Measurements from ENCODE around the gene CCDC92B.

The CCDC92B gene

DNA sequence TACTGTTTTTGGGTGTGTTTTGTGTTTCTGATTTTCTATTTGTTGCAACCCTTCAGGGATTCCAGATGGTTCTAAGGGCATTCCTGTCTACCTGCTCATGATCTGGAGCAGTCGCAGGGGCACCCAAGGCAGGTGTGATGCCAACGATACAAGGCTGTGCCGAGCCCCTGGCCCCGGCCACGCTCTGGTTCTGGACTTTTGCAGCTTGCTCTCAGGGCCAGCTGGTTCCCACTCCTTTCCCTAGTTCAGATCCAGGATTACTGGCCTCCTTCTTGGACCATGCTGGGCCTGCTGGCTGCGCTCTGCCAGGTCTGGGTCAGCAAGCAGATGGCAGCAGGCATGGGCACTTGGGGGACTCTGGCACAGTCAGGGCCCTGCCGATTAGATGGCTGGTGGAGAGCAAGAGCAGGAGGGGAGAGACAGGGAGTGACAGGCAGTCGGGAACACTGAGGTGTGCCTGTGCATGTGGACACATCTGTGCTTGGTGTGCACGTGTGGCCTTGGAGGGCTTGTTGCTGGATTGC, 31.5 kb upstream of the CCDC92B start:
- no peak for DNase-seq
- H2AK5ac ChIP-seq (ENCODE audit: low read length) = no peak overlapping the region

DNA sequence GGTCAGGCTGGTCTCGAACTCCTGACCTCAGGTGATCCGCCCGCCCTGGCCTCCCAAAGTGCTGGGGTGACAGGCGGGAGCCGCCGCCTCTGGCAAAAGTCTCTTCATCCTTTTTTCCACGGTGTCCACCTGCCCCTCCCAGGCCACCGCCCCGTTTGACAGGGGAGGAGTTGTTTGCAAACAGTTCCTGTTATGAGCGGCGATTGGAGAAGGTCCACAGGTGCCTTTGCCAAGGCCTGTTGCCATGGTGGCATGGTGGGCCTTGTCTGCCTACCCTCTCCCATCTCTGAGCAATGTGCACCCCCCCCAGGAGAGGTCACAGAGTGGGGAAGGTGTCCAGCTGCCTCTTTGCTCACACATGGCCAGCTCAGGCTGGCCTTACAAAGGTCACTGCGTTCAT, 30.8 kb upstream of the CCDC92B start:
- WGBS (ENCODE audit: extremely low coverage, insufficient coverage, insufficient read length) = no CpG with 5 or more reads among the region's 12 CpGs
- Histone ChIP-seq H3K9ac (ENCODE audit: low read length) (no peak overlapping the region), H3K4me3 (ENCODE audit: low read depth, low read length) (no peak overlapping the region)

More for the DNA sequence above, 31.5 kb upstream of the CCDC92B start:
- H3K27me3 ChIP-seq (ENCODE audit: insufficient read depth, low read length) = peaks cover 8% of the 10 kb centered on the region
- H2BK120ac ChIP-seq (ENCODE audit: insufficient read depth, low read length, poor library complexity) = no peak overlapping the region
- H3K4me2 ChIP-seq (ENCODE audit: low read length) = no peak overlapping the region
- H4K12ac ChIP-seq (ENCODE audit: low read depth, low read length) = no peak overlapping the region
- H2AFZ ChIP-seq (ENCODE audit: insufficient read depth, low read length, poor library complexity) = no peak overlapping the region
- no peak overlapping the region for H3K4ac ChIP-seq (ENCODE audit: low read depth, low read length)
- H3K79me2 ChIP-seq (ENCODE audit: control insufficient read depth, insufficient read depth, low read length, poor library complexity) = no peaks in the 10 kb centered on the region
- H2BK12ac ChIP-seq (ENCODE audit: low read length) = no peak overlapping the region
- H2BK5ac ChIP-seq (ENCODE audit: low read depth, low read length, poor library complexity) = no peak overlapping the region
- no peak overlapping the region for H3K23ac ChIP-seq (ENCODE audit: low read length)
- H3K18ac ChIP-seq (ENCODE audit: low read length) = no peak overlapping the region
- no peak overlapping the region for H3K27ac ChIP-seq (ENCODE audit: low read depth, low read length)
- H4K91ac ChIP-seq (ENCODE audit: low read depth, low read length) = no peak overlapping the region
- no peak overlapping the region for H3K14ac ChIP-seq (ENCODE audit: low read length)
- H3K79me1 ChIP-seq (ENCODE audit: low read length) = no peaks in the 10 kb centered on the region
- WGBS (ENCODE audit: extremely low coverage, insufficient coverage, insufficient read length) = no CpG with 5 or more reads among the region's 9 CpGs
- H3K4me3 ChIP-seq (ENCODE audit: low read depth, low read length) = no peak overlapping the region
- no peaks in the 10 kb centered on the region for H3K36me3 ChIP-seq (ENCODE audit: control insufficient read depth in 1 of 2, insufficient read depth in 2 of 2, low read length in 2 of 2)
- no peak overlapping the region for H3K9ac ChIP-seq (ENCODE audit: low read length)
- peaks cover 3% of the 10 kb centered on the region in 2 experiments for H3K4me1 ChIP-seq (ENCODE audit: control insufficient read depth in 1 of 2, insufficient read depth in 2 of 2, low read length in 2 of 2)
- H4K8ac ChIP-seq (ENCODE audit: low read depth, low read length) = no peak overlapping the region
- peaks cover 9% of the 10 kb centered on the region for H3K9me3 ChIP-seq (ENCODE audit: insufficient read depth, low read depth, low read length)

DNA sequence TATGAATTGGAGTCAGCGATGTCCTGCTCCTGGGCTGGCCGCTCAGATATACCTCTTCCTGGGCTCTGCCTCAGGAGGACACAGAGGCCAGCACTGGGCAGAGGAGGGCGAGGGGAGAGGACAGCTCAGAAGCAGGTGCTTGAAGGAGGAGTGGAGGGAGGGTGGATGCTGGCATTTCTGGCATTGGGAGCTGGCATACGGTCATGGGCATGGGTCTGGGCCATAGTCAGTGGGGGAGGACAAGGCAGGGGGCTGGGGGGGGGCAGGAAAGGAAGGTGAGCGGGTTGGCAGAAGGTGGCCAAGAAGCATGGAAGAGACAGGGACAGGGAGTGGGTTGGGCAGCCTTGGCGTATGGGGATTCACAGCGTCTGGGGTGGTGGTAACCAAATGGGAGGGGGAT, 30.1 kb upstream of the CCDC92B start:
- no peak overlapping the region for H4K91ac ChIP-seq (ENCODE audit: low read depth, low read length)
- WGBS (ENCODE audit: extremely low coverage, insufficient coverage, insufficient read length) = no CpG with 5 or more reads among the region's 7 CpGs
- H4K12ac ChIP-seq (ENCODE audit: low read depth, low read length) = no peak overlapping the region

More for the DNA sequence above, 30.8 kb upstream of the CCDC92B start:
- no peak overlapping the region for H4K91ac ChIP-seq (ENCODE audit: low read depth, low read length)
- no peak overlapping the region for H2BK12ac ChIP-seq (ENCODE audit: low read length)
- peaks cover 8% of the 10 kb centered on the region for H3K27me3 ChIP-seq (ENCODE audit: insufficient read depth, low read length)
- no peak overlapping the region for H2BK5ac ChIP-seq (ENCODE audit: low read depth, low read length, poor library complexity)
- no peak overlapping the region for H2BK120ac ChIP-seq (ENCODE audit: insufficient read depth, low read length, poor library complexity)
- H3K4me1 ChIP-seq (ENCODE audit: control insufficient read depth in 1 of 2, insufficient read depth in 2 of 2, low read length in 2 of 2) = peaks cover 3% of the 10 kb centered on the region in 2 experiments
- no peak overlapping the region for H4K8ac ChIP-seq (ENCODE audit: low read depth, low read length)
- no peak for DNase-seq
- no peak overlapping the region for H3K4ac ChIP-seq (ENCODE audit: low read depth, low read length)
- no peak overlapping the region for H2AFZ ChIP-seq (ENCODE audit: insufficient read depth, low read length, poor library complexity)
- no peaks in the 10 kb centered on the region for H3K36me3 ChIP-seq (ENCODE audit: control insufficient read depth in 1 of 2, insufficient read depth in 2 of 2, low read length in 2 of 2)
- no peak overlapping the region for H3K18ac ChIP-seq (ENCODE audit: low read length)
- no peaks in the 10 kb centered on the region for H3K79me1 ChIP-seq (ENCODE audit: low read length)
- H2AK5ac ChIP-seq (ENCODE audit: low read length) = no peak overlapping the region
- H3K4me2 ChIP-seq (ENCODE audit: low read length) = no peak overlapping the region
- no peak overlapping the region for H3K14ac ChIP-seq (ENCODE audit: low read length)
- peaks cover 11% of the 10 kb centered on the region for H3K9me3 ChIP-seq (ENCODE audit: insufficient read depth, low read depth, low read length)
- no peak overlapping the region for H3K27ac ChIP-seq (ENCODE audit: low read depth, low read length)
- H3K79me2 ChIP-seq (ENCODE audit: control insufficient read depth, insufficient read depth, low read length, poor library complexity) = no peaks in the 10 kb centered on the region
- H4K12ac ChIP-seq (ENCODE audit: low read depth, low read length) = no peak overlapping the region
- H3K23ac ChIP-seq (ENCODE audit: low read length) = no peak overlapping the region

DNA sequence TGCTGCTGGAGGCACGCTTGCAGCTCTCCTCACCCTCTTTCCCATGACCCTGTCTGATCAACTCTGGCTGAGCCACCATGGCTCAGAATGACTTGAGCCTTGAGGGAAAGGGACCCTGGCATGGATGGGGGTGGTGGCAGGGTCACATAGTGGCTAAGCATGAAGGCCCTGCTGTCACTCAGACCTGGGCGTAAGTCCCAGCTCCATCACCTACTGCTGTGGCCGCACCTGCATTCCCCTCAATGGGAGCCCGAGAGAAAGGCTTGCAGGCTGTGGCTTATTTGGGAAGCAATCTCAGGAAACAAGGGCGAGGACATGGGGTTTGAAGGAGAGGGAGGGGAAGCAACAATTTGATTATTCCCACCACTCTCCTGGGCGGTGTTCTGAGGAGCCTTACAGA, 29.0 kb upstream of the CCDC92B start:
- WGBS (ENCODE audit: extremely low coverage, insufficient coverage, insufficient read length) = no CpG with 5 or more reads among the region's 6 CpGs
- H3K4me1 ChIP-seq (ENCODE audit: control insufficient read depth in 1 of 2, insufficient read depth in 2 of 2, low read length in 2 of 2) = peaks cover 3% of the 10 kb centered on the region in 2 experiments

More for the DNA sequence above, 30.1 kb upstream of the CCDC92B start:
- Histone ChIP-seq H4K8ac (ENCODE audit: low read depth, low read length) (no peak overlapping the region), H3K23ac (ENCODE audit: low read length) (no peak overlapping the region), H3K14ac (ENCODE audit: low read length) (no peak overlapping the region), H2BK12ac (ENCODE audit: low read length) (no peak overlapping the region), H3K4me1 (ENCODE audit: control insufficient read depth in 1 of 2, insufficient read depth in 2 of 2, low read length in 2 of 2) (peaks cover 3% of the 10 kb centered on the region in 2 experiments), H2BK120ac (ENCODE audit: insufficient read depth, low read length, poor library complexity) (no peak overlapping the region), H3K79me1 (ENCODE audit: low read length) (no peaks in the 10 kb centered on the region), H3K27ac (ENCODE audit: low read depth, low read length) (no peak overlapping the region), H3K4ac (ENCODE audit: low read depth, low read length) (no peak overlapping the region), H2AFZ (ENCODE audit: insufficient read depth, low read length, poor library complexity) (no peak overlapping the region), H3K9me3 (ENCODE audit: insufficient read depth, low read depth, low read length) (peaks cover 11% of the 10 kb centered on the region), H2AK5ac (ENCODE audit: low read length) (no peak overlapping the region), H3K79me2 (ENCODE audit: control insufficient read depth, insufficient read depth, low read length, poor library complexity) (no peaks in the 10 kb centered on the region), H3K9ac (ENCODE audit: low read length) (no peak overlapping the region), H3K4me3 (ENCODE audit: low read depth, low read length) (no peak overlapping the region), H3K4me2 (ENCODE audit: low read length) (no peak overlapping the region), H3K36me3 (ENCODE audit: control insufficient read depth in 1 of 2, insufficient read depth in 2 of 2, low read length in 2 of 2) (no peaks in the 10 kb centered on the region), H2BK5ac (ENCODE audit: low read depth, low read length, poor library complexity) (no peak overlapping the region), H3K18ac (ENCODE audit: low read length) (no peak overlapping the region), H3K27me3 (ENCODE audit: insufficient read depth, low read length) (peaks cover 8% of the 10 kb centered on the region)
- no peak for DNase-seq

More for the DNA sequence above, 29.0 kb upstream of the CCDC92B start:
- Histone ChIP-seq H3K4me3 (ENCODE audit: low read depth, low read length) (no peak overlapping the region), H2BK12ac (ENCODE audit: low read length) (no peak overlapping the region), H3K9me3 (ENCODE audit: insufficient read depth, low read depth, low read length) (peaks cover 9% of the 10 kb centered on the region), H3K4me2 (ENCODE audit: low read length) (no peak overlapping the region), H2BK5ac (ENCODE audit: low read depth, low read length, poor library complexity) (no peak overlapping the region), H3K23ac (ENCODE audit: low read length) (no peak overlapping the region), H3K14ac (ENCODE audit: low read length) (no peak overlapping the region), H3K79me2 (ENCODE audit: control insufficient read depth, insufficient read depth, low read length, poor library complexity) (no peaks in the 10 kb centered on the region), H3K79me1 (ENCODE audit: low read length) (no peaks in the 10 kb centered on the region), H3K4ac (ENCODE audit: low read depth, low read length) (no peak overlapping the region), H3K27ac (ENCODE audit: low read depth, low read length) (no peak overlapping the region), H2BK120ac (ENCODE audit: insufficient read depth, low read length, poor library complexity) (no peak overlapping the region), H3K18ac (ENCODE audit: low read length) (no peak overlapping the region), H2AFZ (ENCODE audit: insufficient read depth, low read length, poor library complexity) (no peak overlapping the region), H4K8ac (ENCODE audit: low read depth, low read length) (no peak overlapping the region), H3K36me3 (ENCODE audit: control insufficient read depth in 1 of 2, insufficient read depth in 2 of 2, low read length in 2 of 2) (no peaks in the 10 kb centered on the region), H2AK5ac (ENCODE audit: low read length) (no peak overlapping the region), H3K27me3 (ENCODE audit: insufficient read depth, low read length) (peaks cover 8% of the 10 kb centered on the region), H4K91ac (ENCODE audit: low read depth, low read length) (no peak overlapping the region), H4K12ac (ENCODE audit: low read depth, low read length) (no peak overlapping the region), H3K9ac (ENCODE audit: low read length) (no peak overlapping the region)
- no peak for DNase-seq
